ENCODE results near the gene FAM227A.

The FAM227A gene

GRCh38 chr22:38656256-38657044 is at the start of gene FAM227A, which contains the start of gene CBY1:
FAM227A (minus strand) TSS chr22:38656392; CDS start chr22:38650168, 6,224 bp downstream.
CBY1 (plus strand) TSS chr22:38656638; CDS start chr22:38668055, 11,417 bp downstream.
- peak; percentile 91 for DNase-seq

- DNase-seq = peak; percentile 100
Measured at GRCh38 chr22:38705235-38706100, 49.3 kb upstream of the FAM227A start, which contains the start of gene GTPBP1. GTPBP1 (plus strand) TSS chr22:38705944; CDS start chr22:38705956, 12 bp downstream.

- DNase-seq = no peak
Measured at GRCh38 chr22:38704654-38705234, 48.6 kb upstream of the FAM227A start.

- peak; percentile 87 for DNase-seq
Measured at GRCh38 chr22:38700789-38701628, 44.8 kb upstream of the FAM227A start, which contains the start of gene JOSD1. JOSD1 (minus strand) TSS chr22:38700943; CDS start chr22:38699987, 956 bp downstream.

GRCh38 chr22:38700270-38700788 is 44.1 kb upstream of the FAM227A start:
- peak; percentile 12 for DNase-seq

- DNase-seq = no peak
Measured at GRCh38 chr22:38699784-38700183, 43.6 kb upstream of the FAM227A start.

- DNase-seq = no peak
Measured at GRCh38 chr22:38699143-38699542, 43.0 kb upstream of the FAM227A start.

DNA sequence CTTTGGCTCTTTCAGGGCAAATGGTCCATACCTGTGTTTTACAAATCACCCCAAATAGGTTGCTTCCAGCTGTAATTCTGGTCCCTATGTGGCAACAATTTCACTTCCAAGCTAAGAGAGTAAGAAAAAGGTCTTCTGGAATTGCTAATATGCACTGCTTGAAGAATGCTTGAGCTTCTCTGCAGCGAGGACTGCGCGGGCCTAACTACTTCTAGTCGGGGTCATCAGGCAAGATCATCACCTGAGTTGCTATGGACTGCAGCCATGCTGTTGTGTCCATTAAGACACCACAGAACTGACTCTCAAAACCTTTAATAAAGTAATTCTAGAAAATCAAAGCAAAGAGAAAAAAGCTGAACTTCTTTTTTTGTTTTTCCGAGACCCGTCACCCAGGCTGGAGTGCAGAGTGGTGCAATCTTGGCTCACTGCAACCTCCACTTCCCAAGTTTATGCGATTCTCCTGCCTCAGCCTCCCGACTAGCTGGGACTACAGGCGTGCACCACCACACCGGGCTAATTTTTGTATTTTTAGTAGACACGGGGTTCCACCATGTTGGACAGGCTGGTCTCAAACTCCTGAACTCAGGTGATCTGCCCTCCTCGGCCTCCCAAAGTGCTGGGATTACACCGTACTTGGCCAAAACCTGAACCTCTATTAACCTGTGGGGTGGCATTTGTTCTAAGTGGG is 42.4 kb upstream of the FAM227A start:
- no peak for DNase-seq

DNA sequence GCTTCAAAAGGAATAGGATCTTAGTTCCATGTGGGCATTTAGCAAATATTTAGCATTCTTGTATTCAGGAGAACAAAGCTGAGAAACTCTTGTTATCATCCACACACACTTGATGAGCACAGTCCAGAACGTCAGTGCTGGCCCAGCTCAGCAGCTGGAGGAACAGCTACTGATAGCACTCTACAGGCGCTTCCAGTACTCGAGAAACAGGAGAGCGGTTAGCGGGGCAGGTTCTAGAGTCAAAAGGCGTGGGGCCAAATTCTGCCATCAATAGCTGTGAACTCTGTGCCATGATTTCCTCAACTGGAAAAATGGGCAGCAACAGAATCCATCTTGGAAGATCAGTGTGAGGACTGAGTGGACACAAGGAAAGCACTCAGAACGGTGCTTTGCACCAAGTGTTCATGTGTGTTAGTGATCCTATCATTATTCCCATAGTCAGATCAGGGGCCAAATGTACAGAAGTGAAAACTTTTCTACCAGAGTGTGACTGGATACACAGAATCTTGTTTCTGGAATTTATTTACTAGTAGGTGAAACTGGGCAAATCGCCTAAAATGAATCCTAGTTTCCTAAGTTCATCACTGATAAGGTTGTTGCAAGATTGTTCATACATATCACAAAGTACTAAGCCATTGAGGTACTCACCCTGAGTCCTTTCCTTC is 41.4 kb upstream of the FAM227A start:
- DNase-seq = no peak

DNA sequence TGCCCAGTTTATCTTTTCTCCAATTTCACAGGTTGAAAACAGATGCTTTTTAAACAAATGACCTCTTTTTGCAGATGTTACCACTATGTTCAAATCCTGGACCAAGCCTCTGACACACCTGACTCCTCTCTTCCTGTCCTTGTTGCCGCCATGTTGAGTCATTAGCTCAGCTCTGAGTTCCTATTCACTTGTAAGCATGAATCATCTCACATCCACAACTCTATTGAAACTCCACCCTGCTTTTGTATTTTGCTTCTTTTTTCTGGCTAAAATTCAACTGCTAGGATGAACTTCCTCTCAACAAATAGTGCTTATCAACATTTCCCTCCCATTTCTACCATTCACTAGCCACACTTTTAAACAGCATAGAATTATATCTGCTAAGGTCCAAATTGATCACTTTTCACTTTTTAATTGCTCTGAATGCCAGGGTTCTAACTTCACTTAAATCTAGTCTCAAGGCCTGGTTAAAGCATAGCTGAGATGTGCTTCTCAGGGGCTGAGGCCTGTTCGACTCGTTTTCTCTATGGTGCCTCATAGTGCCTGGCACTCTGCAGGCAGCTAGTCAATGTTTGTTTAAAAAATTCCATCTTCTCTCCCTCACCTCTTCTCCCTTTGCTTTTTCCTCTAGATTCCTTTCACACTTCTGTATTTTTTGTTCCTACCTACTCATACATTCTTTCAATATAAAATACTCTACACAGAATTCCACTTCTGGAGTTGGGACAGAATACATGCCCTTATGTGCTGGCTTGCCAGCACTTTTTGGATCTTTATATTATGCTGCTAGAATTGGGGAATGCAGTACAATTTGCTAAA is 40.6 kb upstream of the FAM227A start:
- no peak for DNase-seq

DNA sequence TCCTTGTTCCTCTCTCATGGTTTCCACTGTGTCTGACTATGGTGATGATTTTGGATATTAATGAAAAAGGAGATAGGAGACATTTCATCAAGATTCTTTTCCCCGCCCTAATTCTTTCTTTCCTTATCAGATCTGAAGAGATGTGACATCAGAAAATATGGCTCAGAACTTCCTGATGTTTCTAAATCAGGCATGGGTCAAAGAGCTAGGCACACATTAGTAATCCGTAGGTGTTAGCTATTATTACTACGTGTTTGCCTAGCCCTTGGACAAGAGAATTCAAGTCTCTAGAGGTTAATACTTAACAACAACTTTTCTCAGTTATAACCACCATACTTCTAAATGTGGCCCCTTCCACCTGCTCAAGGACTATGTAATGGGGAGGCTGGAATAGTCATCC is 38.7 kb upstream of the FAM227A start:
- DNase-seq = no peak

DNA sequence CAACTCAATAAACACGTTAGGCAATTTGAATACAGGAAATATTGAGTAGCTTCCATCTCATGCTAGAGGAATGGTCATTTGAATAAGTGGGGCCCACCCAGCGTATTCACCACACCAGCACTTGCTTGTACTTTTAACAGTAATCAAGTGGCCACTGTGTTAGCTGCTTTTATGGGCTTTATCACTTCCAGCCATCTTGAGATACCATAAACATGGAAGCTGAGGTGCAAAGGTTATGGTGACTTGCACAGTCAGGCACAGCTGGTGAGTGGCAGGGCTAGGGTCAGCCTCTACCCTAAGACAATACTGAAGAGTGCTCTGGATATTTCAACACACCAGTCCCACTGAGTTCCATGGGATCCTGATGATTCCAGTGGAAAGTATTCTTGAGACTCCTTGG is 37.9 kb upstream of the FAM227A start:
- DNase-seq = no peak

DNA sequence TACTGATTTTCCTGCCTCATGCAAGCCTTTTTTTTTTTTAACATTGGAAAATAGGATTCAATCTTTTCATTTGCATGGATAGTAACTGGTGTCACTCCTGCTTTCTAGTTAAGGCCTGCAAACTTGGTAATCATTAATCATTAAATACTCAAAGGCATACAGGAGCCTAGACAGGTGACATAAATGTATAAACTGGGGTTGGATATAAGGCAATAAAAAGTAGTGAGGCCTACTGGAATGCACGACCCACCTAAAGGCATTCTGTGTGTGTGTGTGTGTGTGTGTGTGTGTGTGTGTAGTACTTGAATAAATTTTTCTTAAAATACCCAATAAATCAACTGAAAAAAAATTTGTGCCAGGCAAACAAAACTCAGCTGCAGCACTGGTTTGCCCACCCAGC is 33.5 kb upstream of the FAM227A start:
- DNase-seq = no peak

DNA sequence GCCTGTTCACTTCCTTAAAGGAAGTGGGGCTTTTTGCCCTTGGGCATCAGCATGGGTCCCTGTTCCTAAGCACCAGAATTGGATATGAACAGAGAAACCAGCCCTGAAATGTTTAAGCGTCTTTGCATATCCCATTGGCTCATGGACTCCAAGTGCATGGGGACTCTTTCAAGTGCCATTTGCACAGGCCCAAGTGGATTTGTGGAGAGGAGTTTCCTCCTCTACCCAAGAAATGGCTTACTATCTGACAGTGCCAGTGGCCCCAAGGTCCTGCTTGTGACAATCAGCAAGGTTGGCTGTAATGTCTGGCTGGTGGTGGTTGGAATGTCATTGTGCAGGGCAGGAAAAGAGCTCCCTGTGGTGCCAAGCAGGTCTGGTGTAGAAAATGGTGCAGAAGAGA is 29.6 kb upstream of the FAM227A start:
- DNase-seq = no peak

DNA sequence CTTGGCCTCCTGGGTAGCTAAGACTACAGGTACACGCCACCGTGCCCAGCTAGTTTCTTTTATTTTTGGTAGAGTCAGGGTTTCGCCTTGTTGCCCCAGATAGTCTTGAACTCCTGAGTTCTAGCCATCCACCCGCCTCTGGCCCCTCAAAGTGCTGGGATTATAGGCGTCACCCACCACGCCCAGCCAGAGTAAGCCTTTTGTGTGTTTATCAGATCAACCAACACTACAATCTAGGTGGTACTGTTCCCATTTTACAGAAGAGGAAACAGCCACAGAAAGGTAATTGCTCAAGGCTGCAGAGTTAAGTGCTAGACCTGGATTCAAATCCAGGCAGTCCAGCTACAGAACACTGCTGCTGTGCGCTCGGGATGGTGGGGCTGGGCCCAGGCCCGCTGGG is 28.7 kb upstream of the FAM227A start:
- no peak for DNase-seq

- peak; percentile 78 for DNase-seq
Measured at GRCh38 chr22:38681582-38682335, 25.6 kb upstream of the FAM227A start, which contains the start of gene TOMM22. TOMM22 (plus strand) TSS chr22:38681957; CDS start chr22:38681979, 22 bp downstream.

DNA sequence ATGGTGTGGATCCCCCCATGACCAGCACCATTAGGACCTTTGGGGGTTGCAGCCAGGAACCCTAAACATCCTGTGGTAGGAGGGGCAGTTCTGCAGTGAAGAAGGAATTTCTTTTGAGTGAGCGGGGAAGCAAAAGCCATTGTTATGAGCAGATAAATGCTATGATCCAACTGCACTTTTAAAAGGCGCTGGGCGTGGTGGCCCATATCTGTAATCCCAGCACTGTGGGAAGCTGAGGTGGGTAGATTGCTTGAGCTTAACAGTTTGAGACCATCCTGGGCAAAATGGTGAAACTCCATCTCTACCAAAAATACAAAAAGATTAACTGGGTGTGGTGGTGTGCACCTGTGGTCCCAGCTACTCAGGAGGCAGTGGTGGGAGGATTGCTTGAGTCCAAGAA is 19.6 kb upstream of the FAM227A start:
- DNase-seq = no peak

DNA sequence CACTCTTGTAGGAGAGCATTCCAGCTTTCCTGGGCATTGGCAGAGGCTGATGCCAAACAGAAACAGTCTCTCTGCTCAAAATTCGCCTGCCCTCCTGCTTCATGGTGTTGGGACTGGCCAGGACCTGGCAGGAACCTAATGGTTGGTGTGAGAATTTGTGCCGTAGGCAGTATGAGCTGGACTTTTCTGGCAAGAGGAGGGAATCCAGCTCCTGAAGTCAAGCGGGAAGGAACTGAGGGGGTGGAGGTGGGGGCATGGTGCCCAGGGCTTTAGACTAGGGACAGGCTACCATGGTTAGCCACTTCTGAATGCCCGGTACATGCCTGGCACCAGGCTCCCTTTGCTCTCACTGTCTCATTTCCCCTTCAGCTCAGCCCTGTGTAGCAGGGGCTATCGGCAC is 18.7 kb upstream of the FAM227A start:
- DNase-seq = no peak

All from NCI-H1092 (cell line).